HUES48 (cell line): ENCODE data around the gene ZNF605.
"Not testable (repeated sequence)": the region's sequence is repeated elsewhere in the genome, so short reads cannot be mapped to it uniquely, and the experiment has no call there.

ENCODE experiments used
- H3K27ac ChIP-seq: one replicate; pipeline ENCODE4 v1.7.0; 2013; ENCODE audit warnings: low read depth, low read length, inconsistent platforms
- H3K27me3 ChIP-seq: 2 replicates; pipeline ENCODE4 v1.6.1; 2013; ENCODE audit warnings: mild to moderate bottlenecking, low read length; ENCODE audit not compliant: control insufficient read depth, insufficient read depth
- H3K36me3 ChIP-seq: 2 replicates; pipeline ENCODE4 v1.6.1; 2013; ENCODE audit warnings: low read length; ENCODE audit not compliant: control insufficient read depth, insufficient read depth
- H3K4me1 ChIP-seq: 2 replicates; pipeline ENCODE4 v1.6.1; 2013; ENCODE audit warnings: mild to moderate bottlenecking, low read length; ENCODE audit not compliant: control insufficient read depth, insufficient read depth
- H3K4me3 ChIP-seq: 2 replicates; pipeline ENCODE4 v1.5.1; 2013; ENCODE audit warnings: mild to moderate bottlenecking, low read depth, low read length
- H3K9ac ChIP-seq: 2 replicates; pipeline ENCODE4 v1.6.1; 2013; ENCODE audit warnings: mild to moderate bottlenecking, low read depth, low read length, moderate library complexity
- H3K9me3 ChIP-seq: 2 replicates; pipeline ENCODE4 v1.6.1; 2013; ENCODE audit warnings: low read length; ENCODE audit not compliant: control insufficient read depth, insufficient read depth

Gene ZNF605

DNA sequence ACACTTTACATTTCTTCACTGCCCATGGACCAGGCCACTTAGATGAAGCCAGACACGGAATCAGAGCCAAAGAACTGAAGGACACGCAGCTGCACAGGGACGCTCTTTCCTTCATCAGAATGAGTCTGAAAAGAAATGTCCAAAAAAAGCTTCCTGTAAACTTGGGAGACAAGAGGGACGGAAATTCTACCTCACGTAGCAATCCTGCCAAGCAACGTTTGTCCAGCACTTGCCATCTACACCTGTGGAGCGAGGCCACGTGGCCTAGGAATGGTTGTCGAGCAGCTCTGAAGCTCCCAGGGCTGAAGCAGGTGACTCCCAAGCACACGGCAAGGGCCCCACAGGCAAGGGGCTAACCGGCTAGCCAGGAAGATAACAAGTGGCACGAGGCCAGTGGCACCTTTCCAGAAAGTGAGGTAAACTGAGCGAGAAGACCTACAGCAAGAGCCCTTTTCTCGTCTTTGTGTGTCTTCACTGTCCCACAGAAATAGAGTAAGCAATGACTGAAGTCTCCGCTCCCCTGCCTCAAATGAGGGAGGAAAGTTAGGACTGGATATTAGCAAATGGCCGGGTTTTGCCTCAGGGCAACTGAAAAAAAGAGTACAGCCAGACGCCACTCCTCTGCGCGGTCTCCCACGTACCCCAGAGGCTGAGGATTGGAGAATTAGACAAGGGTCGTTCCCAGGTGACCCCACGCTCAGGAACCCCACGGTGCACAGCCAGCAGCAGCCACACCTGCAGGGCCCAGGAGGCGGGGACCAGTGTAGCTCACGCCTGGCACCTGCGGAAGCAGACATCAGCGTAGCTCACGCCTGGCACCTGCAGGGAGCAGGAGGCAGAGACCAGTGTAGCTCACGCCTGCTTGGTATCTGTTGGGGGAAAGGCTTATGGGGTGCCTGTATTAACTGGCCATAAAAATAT lies 7.7 kb downstream of the ZNF605 start:
- H3K36me3 ChIP-seq, result peaks cover 23% of the 10 kb centered on the region
- no peaks in the 10 kb centered on the region for H3K4me1 ChIP-seq
- H3K4me3 ChIP-seq, result no peak overlapping the region
- H3K9ac ChIP-seq, result no peak overlapping the region
- H3K27me3 ChIP-seq, result no peaks in the 10 kb centered on the region
- no peak overlapping the region for H3K27ac ChIP-seq
- H3K9me3 ChIP-seq, result peaks cover 94% of the 10 kb centered on the region

DNA sequence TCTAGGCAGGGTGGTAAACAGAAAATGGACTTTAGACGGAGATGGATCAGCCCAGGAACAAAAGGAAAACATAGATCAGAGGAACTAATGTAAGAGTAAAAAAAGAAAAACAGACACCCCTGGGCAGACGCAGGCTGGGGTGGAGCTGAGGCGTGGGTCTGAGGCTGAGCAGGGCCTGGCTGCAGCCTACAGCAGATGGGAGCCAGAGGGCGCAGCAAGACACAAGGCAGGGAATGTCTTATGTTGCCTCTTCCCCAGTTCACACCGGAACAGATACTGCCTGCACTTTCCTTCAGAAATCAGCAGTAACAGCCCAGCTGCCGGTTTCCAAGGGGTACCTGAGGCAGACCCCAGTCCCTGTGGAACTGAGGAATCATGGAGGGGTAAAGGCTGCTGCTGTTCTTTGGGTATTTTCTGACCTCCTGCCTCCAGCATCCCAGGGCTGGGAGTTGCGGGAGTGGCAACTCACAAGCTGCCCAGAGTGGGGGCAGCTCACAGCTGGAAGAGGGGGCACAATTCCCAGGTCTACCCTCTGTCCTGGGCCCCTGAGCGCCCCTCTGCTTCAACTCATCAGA lies 9.8 kb downstream of the ZNF605 start:
- peaks cover 36% of the 10 kb centered on the region for H3K36me3 ChIP-seq

GRCh38 chr12:132945806-132946205 lies 10.3 kb downstream of the ZNF605 start:
- H3K27ac ChIP-seq, result no peak overlapping the region
- H3K4me1 ChIP-seq, result no peaks in the 10 kb centered on the region
- H3K27me3 ChIP-seq, result no peaks in the 10 kb centered on the region
- peaks cover 36% of the 10 kb centered on the region for H3K36me3 ChIP-seq
- peaks cover 93% of the 10 kb centered on the region for H3K9me3 ChIP-seq
- H3K9ac ChIP-seq, result no peak overlapping the region
- no peak overlapping the region for H3K4me3 ChIP-seq

More for the DNA sequence above, 9.8 kb downstream of the ZNF605 start:
- Histone ChIP-seq H3K4me1 (no peaks in the 10 kb centered on the region), H3K9ac (no peak overlapping the region), H3K4me3 (no peak overlapping the region), H3K27me3 (no peaks in the 10 kb centered on the region), H3K27ac (no peak overlapping the region), H3K9me3 (peaks cover 93% of the 10 kb centered on the region)

DNA sequence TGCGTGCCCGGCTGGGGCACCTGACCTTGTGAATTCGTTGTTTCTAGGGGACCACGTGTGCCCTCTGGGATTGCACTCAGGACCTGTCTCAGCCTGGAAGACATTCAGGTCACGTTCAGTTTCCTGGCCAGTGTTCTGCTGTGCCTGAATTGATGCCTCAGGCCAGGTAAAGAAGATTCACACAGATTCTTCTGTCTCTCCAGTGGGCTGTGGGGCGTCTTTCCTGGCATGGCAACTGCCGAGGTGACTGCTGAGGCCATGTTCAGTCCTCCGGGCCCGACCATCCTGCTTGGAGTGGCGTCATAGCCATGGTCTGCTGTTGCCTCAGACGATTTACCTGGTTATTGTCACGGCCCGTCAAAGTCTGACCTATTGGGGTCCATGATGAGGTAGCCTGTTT lies 13.5 kb downstream of the ZNF605 start:
- no peaks in the 10 kb centered on the region for H3K27me3 ChIP-seq
- no peaks in the 10 kb centered on the region for H3K4me1 ChIP-seq
- no peak overlapping the region for H3K27ac ChIP-seq
- peaks cover 69% of the 10 kb centered on the region for H3K9me3 ChIP-seq
- no peak overlapping the region for H3K4me3 ChIP-seq
- peaks cover 36% of the 10 kb centered on the region for H3K36me3 ChIP-seq
- no peak overlapping the region for H3K9ac ChIP-seq

DNA sequence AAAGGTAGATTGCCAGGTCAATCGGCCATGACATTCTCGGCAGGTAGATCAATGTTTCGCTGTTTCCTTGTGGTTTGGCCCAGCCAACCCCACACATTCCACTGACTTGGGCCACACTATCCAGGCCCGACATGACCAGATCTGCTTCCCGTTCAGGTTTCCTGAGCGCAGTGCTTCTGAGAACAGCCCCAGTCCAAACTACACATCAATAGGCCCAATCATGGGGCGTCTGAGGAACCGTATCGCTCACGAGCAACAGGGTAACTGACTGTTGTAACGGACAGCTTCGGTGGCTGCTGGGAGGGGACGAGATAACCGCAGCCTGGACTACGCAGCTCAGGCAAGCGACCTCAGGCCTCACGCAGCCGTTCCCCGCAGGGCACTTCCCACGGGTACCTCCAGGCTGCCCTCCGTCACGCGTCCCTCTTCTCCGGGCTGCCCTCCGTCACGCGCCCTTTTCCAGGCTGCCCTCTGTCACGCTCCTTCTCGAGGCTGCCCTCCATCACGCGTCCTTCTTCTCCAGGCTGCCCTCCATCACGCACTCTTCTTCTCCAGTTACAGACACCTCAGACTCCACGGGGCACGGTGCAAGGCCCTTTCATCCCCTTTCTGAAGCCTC lies 14.7 kb downstream of the ZNF605 start:
- Histone ChIP-seq H3K9me3 (peaks cover 70% of the 10 kb centered on the region), H3K27ac (no peak overlapping the region), H3K4me1 (no peaks in the 10 kb centered on the region), H3K4me3 (no peak overlapping the region), H3K9ac (no peak overlapping the region), H3K27me3 (no peaks in the 10 kb centered on the region), H3K36me3 (peaks cover 36% of the 10 kb centered on the region)

- Histone ChIP-seq H3K36me3 (peaks cover 31% of the 10 kb centered on the region), H3K9me3 (peaks cover 64% of the 10 kb centered on the region), H3K4me1 (no peaks in the 10 kb centered on the region), H3K4me3 (no peak overlapping the region), H3K9ac (no peak overlapping the region), H3K27me3 (no peaks in the 10 kb centered on the region), H3K27ac (no peak overlapping the region)
Observed at GRCh38 chr12:132940071-132940719, 15.9 kb downstream of the ZNF605 start.

DNA sequence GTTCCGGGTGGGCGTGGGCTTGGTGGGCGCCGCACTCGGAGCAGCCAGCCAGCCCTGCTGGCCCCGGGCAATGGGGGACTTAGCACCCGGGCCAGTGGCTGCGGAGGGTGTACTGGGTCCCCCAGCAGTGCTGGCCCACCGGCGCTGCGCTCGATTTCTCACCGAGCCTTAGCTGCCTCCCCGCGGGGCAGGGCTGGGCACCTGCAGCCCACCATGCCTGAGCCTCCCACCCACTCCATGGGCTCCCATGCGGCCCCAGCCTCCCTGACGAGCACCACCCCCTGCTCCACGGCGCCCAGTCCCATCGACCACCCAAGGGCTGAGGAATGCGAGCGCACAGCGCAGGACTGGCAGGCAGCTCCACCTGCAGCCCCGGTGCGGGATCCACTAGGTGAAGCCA lies 17.3 kb downstream of the ZNF605 start:
- H3K27me3 ChIP-seq, H3K27ac ChIP-seq, H3K4me3 ChIP-seq, H3K9ac ChIP-seq, H3K4me1 ChIP-seq: not testable (repeated sequence)
- Histone ChIP-seq H3K9me3 (peaks cover 58% of the 10 kb centered on the region), H3K36me3 (peaks cover 17% of the 10 kb centered on the region)

GRCh38 chr12:132937476-132937875 lies 18.6 kb downstream of the ZNF605 start:
- H3K27me3 ChIP-seq, result no peaks in the 10 kb centered on the region
- peaks cover 6% of the 10 kb centered on the region for H3K36me3 ChIP-seq
- no peak overlapping the region for H3K27ac ChIP-seq
- no peaks in the 10 kb centered on the region for H3K4me1 ChIP-seq
- H3K4me3 ChIP-seq, result no peak overlapping the region
- no peak overlapping the region for H3K9ac ChIP-seq
- peaks cover 61% of the 10 kb centered on the region for H3K9me3 ChIP-seq

DNA sequence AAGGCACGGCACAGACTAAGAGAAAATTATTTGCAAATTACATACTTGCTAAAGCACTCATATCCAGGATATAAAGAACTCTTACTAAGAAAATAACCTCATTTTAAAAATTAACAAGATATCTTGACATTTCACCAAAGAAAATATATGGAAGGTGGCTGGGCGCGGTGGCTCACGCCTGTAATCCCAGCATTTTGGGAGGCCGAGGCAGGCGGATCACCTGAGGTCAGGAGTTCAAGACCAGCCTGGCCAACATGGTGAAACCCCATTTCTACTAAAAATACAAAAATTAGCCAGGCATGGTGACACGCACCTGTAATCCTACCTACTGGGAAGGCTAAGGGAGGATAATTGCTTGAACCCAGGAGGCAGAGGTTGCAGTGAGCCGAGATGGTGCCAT lies 19.2 kb downstream of the ZNF605 start:
- not testable (repeated sequence) for H3K4me3 ChIP-seq, H3K9ac ChIP-seq, H3K4me1 ChIP-seq, H3K27me3 ChIP-seq, H3K27ac ChIP-seq, H3K36me3 ChIP-seq
- H3K9me3 ChIP-seq, result peaks cover 62% of the 10 kb centered on the region

DNA sequence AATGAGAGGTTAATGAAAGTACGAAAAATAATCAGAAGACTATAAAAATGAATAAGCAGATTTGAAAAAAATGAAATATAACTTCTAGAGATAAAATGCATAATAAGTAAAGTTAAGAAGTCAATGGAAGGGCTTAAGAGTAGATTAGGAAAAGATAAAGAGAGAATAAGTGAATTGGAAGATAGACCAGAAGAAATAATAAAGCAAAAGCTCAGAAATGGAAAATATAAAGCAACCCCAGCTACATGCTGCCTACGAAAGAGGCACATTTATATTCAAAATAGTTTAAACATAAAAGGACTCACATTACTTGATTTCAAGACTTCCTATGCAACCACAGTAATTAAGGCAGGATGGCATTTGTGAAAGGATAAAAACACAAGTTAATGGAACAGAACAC lies 19.9 kb downstream of the ZNF605 start:
- no peak overlapping the region for H3K27ac ChIP-seq
- no peak overlapping the region for H3K9ac ChIP-seq
- H3K4me3 ChIP-seq, result no peak overlapping the region
- H3K27me3 ChIP-seq, result no peaks in the 10 kb centered on the region
- H3K4me1 ChIP-seq, result no peaks in the 10 kb centered on the region
- H3K9me3 ChIP-seq, result peaks cover 62% of the 10 kb centered on the region
- H3K36me3 ChIP-seq, result no peaks in the 10 kb centered on the region
